Rectal smooth muscle tissue (tissue), 1 donor: ENCODE data around the gene TIPARP.
"Not testable (repeated sequence)": the region's sequence is repeated elsewhere in the genome, so short reads cannot be mapped to it uniquely, and the experiment has no call there.

Experiments used
- H3K27ac ChIP-seq: one replicate; pipeline ENCODE4 v1.7.0; 2013; ENCODE audit warnings: low read depth, low read length, inconsistent platforms
- H3K27me3 ChIP-seq: one replicate; pipeline ENCODE4 v1.7.0; 2013; ENCODE audit warnings: low read length; ENCODE audit not compliant: control insufficient read depth, insufficient read depth
- H3K36me3 ChIP-seq: one replicate; pipeline ENCODE4 v1.7.0; 2013; ENCODE audit warnings: low read length; ENCODE audit not compliant: control insufficient read depth, insufficient read depth
- H3K4me1 ChIP-seq: one replicate; pipeline ENCODE4 v1.7.0; 2013; ENCODE audit warnings: low read length; ENCODE audit not compliant: control insufficient read depth, insufficient read depth
- H3K4me3 ChIP-seq: one replicate; pipeline ENCODE4 v1.7.0; 2013; ENCODE audit warnings: low read length
- H3K9ac ChIP-seq: one replicate; pipeline ENCODE4 v1.7.0; 2013; ENCODE audit warnings: low read length

TIPARP gene

DNA sequence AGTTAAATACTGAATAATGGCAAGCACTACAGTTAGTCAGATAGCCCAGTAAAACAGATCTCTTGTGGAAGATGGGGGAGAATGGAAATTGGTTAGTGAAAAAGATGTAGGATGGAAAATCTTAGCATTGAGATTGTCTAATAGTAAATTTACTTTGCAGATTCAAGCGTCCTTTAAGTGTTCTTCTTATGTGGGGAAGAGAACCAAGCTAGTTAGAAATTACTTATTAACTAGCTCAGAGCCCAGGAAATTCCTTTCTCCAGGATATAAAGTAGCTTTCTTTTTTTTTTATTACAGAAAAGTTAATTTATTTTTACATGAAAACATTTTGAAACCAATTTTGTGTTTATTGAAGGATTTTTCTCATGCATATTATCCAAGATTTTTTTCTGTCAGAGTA lies 36.7 kb downstream of the TIPARP start:
- Histone ChIP-seq H3K27me3 (no peaks in the 10 kb centered on the region), H3K4me3 (no peak overlapping the region), H3K36me3 (no peaks in the 10 kb centered on the region), H3K27ac (no peak overlapping the region), H3K9ac (no peak overlapping the region), H3K4me1 (no peaks in the 10 kb centered on the region)

DNA sequence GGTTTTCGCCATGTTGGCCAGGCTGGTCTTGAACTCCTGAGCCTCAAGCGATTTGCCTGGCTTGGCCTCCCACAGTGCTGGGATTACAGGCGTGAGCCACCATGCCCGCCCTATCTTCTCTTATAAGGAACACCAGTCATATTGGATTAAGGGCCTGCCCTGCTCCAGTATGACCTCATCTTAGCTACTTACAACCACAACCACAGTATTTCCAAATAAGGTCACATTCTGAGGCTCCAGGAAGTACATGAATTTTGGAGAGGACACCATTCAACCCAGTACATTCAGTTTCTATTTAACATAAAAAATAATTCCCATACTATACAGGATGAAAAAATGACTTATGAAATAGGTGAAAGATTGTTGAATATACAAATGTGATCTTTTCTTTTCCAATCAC lies 37.6 kb downstream of the TIPARP start:
- H3K4me3 ChIP-seq, H3K27ac ChIP-seq, H3K36me3 ChIP-seq, H3K27me3 ChIP-seq, H3K4me1 ChIP-seq, H3K9ac ChIP-seq: not testable (repeated sequence)

DNA sequence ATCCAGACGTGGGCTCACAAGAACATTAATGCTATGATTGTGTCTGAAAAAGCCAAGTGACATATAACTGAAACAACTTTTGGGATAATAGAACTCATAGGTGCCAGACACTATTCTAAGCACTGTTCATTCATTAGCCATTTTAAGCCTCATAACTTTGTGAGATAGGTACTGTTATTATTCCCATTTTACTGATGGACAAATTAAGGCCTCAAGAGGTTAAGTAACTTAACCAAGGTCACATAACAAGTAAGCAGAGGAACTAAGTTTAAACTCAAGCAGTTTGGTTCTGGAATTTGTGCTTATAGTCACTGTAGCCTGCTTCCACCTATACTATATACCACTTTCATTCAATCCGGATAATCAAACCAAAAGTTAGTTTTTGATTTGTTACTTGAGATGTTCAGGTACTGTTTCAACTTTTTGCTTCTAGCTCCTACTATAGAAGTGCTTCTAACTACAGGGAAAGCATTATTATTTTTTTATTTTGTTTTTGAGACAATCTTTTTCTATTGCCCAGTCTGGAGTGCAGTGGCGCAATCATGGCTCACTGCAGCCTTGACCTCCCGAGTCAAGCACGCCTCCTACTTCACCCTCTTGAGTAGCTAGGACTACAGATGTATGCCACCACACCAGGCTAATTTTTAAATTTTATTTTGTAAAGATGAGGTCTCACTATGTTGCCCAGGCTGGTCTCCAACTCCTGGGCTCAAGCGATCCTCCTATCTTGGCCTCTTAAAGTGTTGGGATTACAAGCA lies 41.9 kb downstream of the TIPARP start:
- no peak overlapping the region for H3K4me3 ChIP-seq
- H3K4me1 ChIP-seq, result no peaks in the 10 kb centered on the region
- no peaks in the 10 kb centered on the region for H3K27me3 ChIP-seq
- no peak overlapping the region for H3K9ac ChIP-seq
- no peaks in the 10 kb centered on the region for H3K36me3 ChIP-seq
- no peak overlapping the region for H3K27ac ChIP-seq

DNA sequence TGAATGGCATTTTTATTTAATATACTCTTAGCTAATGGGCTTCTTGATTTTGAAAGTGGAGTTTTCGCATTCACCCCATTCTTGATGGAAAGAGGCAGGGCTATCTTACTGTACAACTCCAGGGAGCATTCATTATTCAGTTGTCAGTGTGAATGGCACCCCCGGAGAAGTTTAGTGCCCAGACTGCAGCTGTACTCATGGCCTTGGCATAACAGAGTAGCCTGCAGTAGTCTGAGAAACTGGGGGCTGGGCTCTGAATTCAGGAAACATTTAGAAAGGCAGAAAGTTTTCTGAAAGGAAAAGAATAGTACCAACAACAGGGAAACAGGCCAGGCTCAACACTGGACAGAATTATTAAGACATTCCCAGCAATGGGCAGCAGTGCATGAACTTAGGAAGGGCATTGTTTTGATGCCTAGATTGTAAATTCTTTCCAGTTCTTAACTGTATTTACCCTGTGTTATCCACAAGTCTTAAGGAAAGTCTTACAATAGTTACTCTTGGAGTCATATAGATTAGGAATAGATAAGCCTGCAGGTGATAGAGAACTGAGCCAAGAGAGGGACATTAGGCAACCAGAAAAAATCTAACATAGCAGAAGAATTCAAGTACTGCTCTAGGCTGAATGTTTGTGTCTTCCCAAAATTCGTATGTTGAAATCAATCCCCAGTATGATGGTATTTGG lies 44.4 kb downstream of the TIPARP start:
- Histone ChIP-seq H3K27ac (no peak overlapping the region), H3K27me3 (no peaks in the 10 kb centered on the region), H3K4me1 (no peaks in the 10 kb centered on the region), H3K4me3 (no peak overlapping the region), H3K9ac (no peak overlapping the region), H3K36me3 (no peaks in the 10 kb centered on the region)

DNA sequence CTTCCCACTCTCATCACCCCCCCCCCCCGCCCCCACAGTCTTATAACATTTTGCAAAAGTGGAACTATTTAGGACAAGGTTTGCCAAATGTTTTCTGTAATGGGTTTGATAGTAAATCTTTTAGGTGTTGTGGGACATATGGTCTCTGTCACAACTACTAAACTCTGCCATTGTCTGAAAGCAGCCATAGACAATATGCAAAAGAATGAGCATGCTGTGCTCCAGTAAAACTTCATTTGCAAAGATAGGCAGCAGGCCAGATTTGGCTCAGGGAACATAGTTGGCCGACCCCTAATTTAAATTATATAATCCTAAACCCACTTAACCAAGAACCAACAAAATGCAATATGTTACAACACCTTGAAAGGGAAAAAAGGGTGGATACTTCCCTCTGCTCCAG lies 46.4 kb downstream of the TIPARP start:
- no peaks in the 10 kb centered on the region for H3K4me1 ChIP-seq
- H3K27ac ChIP-seq, result no peak overlapping the region
- no peaks in the 10 kb centered on the region for H3K36me3 ChIP-seq
- H3K9ac ChIP-seq, result no peak overlapping the region
- H3K4me3 ChIP-seq, result no peak overlapping the region
- H3K27me3 ChIP-seq, result no peaks in the 10 kb centered on the region

DNA sequence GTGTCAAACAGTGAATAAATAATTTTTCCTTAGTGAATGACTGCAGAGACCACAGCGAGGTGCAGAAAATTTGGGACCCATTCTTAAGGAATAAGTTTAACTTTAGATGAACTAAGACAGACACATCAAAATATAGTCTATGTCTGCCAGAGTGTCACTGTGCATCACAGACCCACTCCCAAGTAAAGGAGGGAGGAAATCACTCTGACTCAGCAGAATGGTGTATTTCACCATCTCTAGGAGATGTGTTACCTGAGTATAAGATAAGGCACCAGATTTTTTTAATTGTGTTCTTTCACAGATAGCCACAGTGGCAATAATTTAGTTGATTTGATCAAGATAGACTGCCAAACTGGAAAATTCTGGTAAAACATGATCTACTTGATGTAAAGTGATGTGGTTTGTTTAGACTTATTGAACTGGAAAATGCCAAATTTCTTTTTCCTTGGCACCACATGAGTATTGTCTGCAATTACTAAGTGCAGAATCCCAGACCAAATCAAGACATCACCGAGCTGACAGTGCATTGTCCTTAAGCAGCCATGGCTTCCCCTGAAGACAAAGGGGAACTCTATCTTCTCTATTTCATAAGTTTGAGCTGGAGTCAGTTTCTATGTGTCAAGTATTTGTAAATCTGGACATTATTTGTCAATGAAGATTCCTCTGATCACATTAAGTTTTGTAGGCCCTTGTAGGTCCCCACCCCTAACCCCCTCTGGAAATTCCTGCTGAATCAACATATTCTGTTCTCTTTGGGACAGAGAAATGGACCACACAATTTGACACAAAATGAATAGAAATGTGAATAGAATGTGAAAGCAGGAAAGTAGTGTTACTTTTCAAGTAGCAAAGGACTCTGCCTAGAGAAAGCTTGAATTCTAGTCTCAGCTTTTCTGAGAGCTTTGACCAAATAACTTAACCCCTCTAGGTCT lies 47.6 kb downstream of the TIPARP start:
- H3K4me1 ChIP-seq, result no peaks in the 10 kb centered on the region
- no peak overlapping the region for H3K27ac ChIP-seq

DNA sequence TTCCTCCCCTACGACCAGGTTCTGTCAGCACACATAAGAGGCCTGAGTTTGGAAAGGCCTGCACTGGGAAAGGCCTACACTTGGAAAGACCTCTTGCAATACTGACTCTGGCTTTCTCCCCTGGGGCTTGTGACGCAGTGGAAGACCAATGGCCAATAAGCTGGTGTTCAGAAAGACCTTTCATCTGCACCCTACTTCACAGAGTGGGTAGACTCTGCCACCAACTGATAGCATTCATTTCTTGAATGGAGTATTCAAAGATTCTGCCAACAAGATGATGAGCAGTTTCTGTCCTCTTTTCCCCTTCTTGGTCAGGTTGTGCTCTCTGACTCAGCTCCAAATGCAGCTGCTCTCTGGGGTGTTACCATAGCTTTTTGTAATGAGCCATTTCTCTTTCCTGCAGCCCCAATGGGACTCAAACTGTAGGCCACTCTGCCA lies 48.8 kb downstream of the TIPARP start:
- Histone ChIP-seq H3K27me3 (no peaks in the 10 kb centered on the region), H3K4me3 (no peak overlapping the region), H3K4me1 (no peaks in the 10 kb centered on the region), H3K9ac (no peak overlapping the region), H3K36me3 (no peaks in the 10 kb centered on the region), H3K27ac (no peak overlapping the region)

More for the DNA sequence above, 47.6 kb downstream of the TIPARP start:
- H3K36me3 ChIP-seq, result no peaks in the 10 kb centered on the region
- no peak overlapping the region for H3K4me3 ChIP-seq
- no peaks in the 10 kb centered on the region for H3K27me3 ChIP-seq
- no peak overlapping the region for H3K9ac ChIP-seq

DNA sequence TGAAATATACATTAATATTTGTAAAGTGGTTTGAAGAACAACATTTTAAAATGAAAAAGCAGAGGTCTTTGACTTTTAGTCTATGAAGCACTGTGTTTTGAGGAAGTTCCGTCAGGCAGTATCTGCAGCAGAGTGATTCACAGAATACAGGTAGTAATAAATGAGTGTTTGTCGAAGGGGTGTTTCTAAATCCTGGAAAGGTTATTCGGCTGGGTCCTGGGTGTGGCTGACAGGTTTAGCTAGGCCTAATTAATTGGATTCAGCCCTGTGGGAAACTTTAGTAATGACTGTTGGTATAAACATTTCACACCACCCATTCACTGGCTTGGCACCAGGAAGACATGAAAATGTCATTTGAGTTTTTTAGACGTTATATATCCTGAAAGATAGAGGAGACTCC lies 51.3 kb downstream of the TIPARP start:
- H3K27ac ChIP-seq, result no peak overlapping the region
- no peak overlapping the region for H3K4me3 ChIP-seq
- H3K36me3 ChIP-seq, result no peaks in the 10 kb centered on the region
- no peaks in the 10 kb centered on the region for H3K4me1 ChIP-seq
- no peaks in the 10 kb centered on the region for H3K27me3 ChIP-seq
- no peak overlapping the region for H3K9ac ChIP-seq

DNA sequence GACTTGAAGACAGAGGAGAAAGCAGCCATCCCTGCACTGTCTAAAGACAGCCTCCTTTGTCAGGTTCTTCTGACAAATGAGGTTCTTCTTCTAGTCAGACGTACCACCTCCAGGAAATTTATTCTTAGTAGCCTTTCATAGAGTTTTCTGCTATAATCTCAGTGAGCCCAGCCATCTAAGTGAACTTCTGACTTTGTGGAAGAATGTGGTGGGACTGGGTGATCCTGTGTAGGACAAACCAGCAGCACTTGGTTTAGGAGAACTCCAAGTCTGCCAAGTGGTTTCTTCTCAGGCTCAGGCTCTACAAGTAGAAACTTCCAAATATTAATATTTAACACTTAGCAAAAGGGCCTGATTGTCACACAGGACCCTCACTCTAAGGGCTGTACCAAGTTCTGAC lies 52.1 kb downstream of the TIPARP start:
- Histone ChIP-seq H3K27me3 (no peaks in the 10 kb centered on the region), H3K4me1 (no peaks in the 10 kb centered on the region), H3K4me3 (no peak overlapping the region), H3K36me3 (no peaks in the 10 kb centered on the region), H3K27ac (no peak overlapping the region), H3K9ac (no peak overlapping the region)

DNA sequence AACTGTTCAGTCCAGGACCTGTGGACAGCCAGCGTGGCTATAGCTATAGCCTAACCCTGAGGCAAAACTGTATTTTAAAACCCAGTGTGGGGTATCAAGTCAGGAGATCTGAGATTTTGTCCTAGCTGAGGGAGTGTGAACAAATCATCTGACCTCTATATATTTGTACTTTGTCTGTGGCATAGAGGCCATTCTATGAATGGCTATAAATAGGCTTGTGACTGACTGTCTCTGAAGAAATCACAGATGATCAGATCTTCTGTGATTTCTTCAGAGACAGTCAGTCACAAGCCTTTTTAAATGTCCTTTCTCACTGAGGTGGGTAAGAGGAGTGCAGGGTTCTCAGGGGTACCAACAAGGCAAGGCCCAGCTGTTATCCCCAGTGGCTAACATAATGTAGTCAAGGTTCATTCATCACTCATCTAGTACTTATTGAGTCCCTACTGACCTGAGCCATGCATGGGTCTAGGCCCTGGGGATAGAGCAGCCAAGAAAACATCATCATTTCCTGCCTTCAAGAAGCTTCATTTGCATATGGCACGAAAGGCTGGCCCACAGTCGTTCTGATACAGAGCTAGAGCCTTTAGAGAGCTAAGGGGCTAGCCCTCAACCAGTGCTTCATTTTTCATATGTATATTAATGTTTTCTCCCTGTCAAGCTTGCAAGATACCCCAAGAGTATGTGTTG lies 53.3 kb downstream of the TIPARP start:
- no peaks in the 10 kb centered on the region for H3K4me1 ChIP-seq

DNA sequence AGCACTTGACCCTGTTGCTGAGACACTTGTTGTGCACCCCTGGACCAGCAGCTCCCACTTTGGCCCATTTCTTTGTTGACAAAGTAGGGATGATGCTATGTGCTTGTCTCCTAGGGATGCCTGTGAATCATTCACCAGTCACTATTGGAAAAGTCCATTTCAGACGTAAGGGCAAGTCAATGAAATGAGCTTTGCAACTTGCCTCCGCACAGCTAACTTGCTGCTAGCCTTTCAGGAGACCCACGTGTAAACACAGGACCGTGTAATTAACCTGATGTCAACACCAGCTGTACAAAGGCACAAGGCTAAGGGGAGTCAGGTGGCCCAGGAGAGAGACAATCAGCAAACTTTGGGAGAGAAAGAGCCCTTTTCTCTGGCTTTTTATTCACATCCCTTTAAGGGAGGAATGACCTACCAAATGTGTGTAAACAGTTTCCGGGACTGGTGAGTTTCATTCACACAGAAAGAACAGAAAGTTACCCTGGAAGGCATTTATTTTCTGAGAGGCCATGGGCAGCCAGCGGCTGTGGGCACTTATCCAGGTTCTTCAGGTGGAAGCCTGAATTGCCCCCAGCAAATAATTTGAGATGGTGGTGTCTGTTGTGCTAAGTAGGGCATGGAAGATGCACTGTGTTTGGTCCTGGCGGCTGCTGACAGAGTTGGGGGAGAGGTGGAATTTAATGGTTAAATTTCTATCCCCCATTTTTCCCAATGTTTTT lies 54.0 kb downstream of the TIPARP start:
- Histone ChIP-seq H3K4me1 (no peaks in the 10 kb centered on the region), H3K4me3 (no peak overlapping the region), H3K9ac (no peak overlapping the region), H3K27ac (no peak overlapping the region), H3K27me3 (no peaks in the 10 kb centered on the region), H3K36me3 (no peaks in the 10 kb centered on the region)

More for the DNA sequence above, 53.3 kb downstream of the TIPARP start:
- no peaks in the 10 kb centered on the region for H3K27me3 ChIP-seq
- H3K27ac ChIP-seq, result no peak overlapping the region
- no peak overlapping the region for H3K9ac ChIP-seq
- no peaks in the 10 kb centered on the region for H3K36me3 ChIP-seq
- H3K4me3 ChIP-seq, result no peak overlapping the region
